ENCODE data around the gene PLB1.

Gene PLB1

GRCh38 chr2:28630341-28630740 lies 134.5 kb downstream of the PLB1 start:
- no peak for DNase-seq

DNA sequence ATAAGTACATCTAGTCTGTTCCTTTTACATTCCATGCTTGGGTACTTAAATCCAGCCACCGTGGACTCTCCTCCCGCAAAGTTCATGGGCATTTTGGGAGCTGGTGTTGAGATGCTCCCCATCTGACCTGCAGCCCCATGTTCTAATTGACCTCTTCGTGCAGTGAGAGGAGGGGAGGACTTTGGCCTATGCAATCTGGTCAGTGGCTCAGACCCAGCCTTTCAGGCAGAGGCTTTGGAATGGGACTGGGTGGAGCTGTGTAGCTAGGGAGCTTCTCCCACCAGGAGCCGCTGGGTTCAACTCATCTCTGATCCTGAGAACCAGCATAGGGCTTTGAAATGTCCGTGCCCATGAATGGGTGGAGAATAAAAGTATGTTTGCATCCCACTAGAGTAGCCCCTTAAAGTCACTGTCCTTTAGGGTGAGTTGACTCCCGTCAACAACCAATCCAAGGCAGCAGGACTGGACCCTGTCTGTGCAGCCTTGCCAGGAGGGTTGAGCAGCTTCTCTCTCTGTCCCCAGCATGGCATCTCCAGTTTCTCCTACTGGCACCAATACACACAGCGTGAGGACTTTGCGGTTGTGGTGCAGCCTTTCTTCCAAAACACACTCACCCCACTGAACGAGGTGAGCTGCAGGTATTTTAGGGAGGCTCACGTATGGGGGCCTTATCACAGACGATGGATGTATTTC lies 135.8 kb downstream of the PLB1 start:
- DNase-seq, result no peak

GRCh38 chr2:28632791-28633190 lies 136.9 kb downstream of the PLB1 start:
- DNase-seq, result no peak

DNA sequence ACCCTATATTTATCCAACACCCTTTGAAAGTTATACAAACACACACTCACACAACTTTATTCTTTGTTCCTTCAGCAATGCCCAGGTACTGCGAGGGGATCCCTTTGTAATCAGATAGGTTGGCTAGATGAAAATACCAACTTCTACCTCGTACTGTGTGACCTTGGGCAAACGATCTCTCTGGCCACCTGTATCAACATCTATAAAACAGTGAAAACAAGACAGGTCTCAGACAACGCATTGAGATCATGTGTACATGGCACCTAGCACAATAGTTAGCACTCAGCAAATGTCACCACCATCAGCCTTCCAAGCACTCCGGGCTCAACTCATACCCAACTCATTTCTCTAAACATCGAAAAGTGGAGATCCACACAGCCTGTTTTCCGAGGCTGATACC lies 137.3 kb downstream of the PLB1 start:
- no peak for DNase-seq

DNA sequence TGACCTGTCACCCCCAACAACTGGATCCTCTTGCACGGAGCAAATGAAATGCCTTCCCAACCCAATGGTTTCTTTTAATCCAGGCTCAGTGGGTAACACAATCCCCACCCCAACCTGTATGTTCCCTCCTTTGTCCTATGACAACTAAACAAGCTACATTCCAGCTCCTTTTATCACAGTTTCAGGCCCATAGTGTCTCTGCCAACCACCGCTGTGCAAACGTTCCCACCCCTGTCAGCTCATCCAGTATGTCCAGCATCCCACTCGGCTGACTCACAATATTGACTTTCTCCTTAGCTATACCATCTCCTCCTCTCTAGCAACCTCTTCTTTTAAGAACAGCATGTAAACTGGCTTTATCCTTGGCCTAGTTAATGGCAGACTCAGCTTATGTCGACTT lies 137.9 kb downstream of the PLB1 start:
- DNase-seq, result no peak

GRCh38 chr2:28635191-28635611 lies 139.3 kb downstream of the PLB1 start:
- no peak for DNase-seq

DNA sequence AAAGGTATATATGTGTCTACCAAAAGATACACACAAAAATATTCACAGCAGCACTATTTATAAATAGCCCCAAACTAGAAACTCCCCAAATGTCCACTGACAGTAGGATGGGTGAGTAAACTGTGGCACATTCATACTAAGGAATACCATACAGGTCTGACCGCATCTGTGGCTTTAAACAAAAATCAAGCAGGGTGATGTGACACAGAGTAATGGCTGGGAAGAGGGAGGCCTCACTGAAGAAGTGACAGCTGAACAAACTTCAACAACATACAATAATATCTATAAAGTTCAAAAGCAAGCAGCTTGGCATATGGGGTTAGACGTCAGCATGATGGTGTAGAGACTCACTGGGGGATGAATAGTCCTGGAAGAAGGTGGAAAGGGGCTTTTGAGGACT lies 140.6 kb downstream of the PLB1 start:
- no peak for DNase-seq

- DNase-seq, result no peak
Measured at GRCh38 chr2:28637066-28638047, 141.5 kb downstream of the PLB1 start.

DNA sequence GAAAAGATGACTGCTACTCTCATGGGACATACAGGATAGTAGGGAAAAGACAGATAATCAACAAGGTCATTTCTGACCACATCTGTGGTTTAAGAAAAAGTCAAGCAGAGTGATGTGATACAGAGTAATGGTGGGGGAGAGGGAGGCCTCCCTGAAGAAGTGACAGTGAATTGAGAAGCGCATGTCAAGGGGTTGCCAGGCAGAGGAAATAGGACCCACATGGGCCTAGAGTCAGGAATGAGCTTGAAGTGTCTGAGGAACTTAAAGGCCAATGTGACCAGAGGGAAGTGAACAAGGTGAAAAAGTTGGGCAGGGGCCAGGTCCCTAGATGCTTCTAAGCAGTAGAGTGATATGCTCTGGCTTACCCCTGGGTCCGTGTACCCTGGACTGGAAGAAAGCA lies 142.2 kb downstream of the PLB1 start:
- DNase-seq, result no peak

- no peak for DNase-seq
Measured at GRCh38 chr2:28639092-28639691, 143.3 kb downstream of the PLB1 start.

- DNase-seq, result no peak
Measured at GRCh38 chr2:28639836-28640235, 144.0 kb downstream of the PLB1 start.

DNA sequence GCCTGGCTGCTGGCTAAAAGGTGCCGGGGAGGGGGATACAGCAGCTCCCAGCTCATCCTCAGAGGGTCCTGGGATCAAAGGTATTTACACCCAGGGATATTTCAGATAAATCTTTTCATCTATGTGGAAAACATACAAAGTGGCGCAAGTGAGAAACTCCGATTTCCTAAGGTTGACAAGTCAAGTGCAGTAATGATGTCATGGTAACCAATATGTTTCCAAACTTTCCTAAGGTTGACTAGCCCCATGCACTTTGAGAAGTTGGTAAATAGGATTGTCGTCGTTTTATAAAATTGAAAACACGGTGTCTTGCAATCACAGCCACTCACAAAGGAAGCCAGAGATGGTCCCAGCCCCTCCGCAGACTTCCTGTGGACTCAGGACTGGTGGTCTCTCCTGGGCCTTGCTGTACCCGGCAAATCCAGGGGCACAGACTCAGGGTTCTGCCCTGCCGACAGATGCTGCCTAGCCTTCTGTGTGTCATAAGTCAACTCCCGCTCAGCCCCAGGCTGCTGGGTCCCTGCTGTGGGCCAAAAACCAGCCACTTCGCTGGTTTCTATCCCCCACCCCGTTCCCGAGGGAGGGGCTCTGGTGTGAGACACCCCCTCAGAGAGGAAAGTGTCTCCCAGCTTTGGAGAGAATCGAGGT lies 144.5 kb downstream of the PLB1 start:
- DNase-seq, result no peak

DNA sequence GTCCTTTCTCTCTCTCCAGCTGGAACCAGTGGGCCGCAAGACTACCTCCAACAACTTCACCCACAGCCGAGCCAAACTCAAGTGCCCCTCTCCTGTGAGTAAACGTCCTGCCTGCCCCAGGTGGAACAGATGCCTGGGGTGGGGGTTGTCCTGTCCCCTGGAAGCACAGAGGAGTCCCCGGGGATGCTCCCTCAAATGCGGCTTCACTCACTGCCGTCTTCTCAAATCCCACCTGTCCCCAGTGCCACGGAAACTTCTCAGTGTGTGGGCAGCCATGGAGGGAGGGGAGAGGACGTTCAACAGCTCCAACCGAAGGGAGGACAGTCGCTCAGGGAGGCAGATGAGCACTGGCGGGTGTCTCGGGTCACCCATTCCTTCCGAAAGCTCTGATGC lies 145.0 kb downstream of the PLB1 start:
- DNase-seq, result no peak

DNA sequence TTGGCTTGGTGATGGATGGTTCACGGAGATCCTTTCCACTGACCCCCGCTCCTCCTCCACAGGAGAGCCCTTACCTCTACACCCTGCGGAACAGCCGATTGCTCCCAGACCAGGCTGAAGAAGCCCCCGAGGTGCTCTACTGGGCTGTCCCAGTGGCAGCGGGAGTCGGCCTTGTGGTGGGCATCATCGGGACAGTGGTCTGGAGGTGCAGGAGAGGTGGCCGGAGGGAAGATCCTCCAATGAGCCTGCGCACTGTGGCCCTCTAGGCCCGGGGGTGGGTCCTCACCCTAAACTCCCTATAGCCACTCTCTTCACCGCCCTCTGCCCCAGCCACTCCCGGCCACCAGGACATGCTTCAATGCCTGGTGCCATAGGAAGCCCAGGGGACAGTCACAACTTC lies 146.9 kb downstream of the PLB1 start:
- DNase-seq, result no peak

DNA sequence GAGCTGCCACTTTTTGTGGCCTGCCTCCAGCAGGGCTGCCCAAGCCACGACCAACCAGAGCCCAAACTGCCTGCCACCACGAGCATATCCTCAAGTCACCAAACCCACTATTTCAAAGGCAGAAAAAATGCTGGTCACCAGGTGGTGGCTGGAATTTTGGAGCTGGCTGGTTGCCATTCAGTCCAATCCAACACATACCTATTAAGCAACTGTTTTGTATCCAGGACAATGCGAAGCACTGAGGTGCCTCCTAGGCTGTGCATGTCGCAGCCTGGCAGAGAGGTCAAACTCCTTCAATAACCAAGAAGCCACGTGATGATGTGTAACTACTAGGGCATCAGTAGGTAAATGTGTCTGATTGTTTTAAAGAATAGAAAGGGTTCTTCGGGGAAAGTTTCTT lies 147.5 kb downstream of the PLB1 start:
- DNase-seq, result no peak

- no peak for DNase-seq
Measured at GRCh38 chr2:28643911-28644334, 148.1 kb downstream of the PLB1 start.

- no peak for DNase-seq
Measured at GRCh38 chr2:28644760-28645159, 148.9 kb downstream of the PLB1 start.

- DNase-seq, result no peak
Measured at GRCh38 chr2:28645553-28645952, 149.7 kb downstream of the PLB1 start.

- DNase-seq, result no peak
Measured at GRCh38 chr2:28647682-28648081, 151.8 kb downstream of the PLB1 start.

DNA sequence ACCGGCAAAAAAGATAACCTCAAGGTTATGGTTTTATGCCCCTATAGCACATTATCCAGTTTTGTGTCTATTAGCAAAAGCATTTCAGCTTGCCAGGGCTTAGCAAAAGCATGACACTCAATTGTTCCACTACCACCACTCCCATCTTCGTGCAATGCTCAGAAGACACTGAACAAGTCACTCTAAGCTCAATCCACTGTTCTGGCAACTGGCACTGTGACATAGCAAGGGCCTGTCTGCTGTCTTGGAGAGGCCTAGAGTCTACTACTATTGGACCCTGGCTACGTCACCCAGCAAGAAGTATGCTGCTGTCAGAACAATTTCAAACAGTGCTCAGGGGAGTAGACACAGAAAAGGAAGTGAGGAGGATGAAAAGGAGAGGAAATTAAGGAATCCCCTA lies 152.3 kb downstream of the PLB1 start:
- DNase-seq, result no peak

DNA sequence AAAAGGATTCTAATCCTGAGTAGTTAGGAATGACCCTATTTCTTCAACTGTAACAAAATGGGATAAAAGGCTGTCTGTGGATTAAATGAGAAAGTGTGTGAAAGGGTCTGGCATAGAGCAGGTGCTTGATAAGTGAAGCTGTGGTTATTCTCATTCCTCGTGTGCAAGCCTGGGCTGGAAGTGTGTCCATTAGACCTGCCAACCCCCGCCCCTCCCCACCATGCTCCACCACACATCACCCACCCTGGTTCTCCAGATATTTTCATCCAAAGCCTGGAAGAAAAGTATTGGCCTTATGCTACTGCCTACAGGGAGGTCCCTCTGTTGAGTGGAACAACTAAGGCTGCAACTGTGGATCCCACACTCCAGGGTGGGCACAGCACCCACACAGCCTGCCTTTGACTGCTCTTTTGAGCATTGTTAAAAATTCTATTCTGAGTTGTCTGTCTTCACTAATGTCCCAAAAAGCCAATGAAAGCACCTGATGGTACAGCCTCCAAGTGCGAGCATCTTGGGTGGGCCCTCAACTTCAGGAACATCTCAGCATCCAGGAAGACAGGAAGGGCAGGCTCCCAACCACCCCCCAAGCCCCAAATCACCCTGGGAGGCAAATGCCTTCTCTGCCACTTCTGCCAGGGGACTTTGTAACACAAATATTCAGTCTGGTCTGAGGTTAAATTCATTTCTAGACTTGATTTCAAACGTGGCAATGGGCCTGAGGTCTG lies 153.0 kb downstream of the PLB1 start:
- no peak for DNase-seq

- peak in 1 of 4 experiments; percentile 16 for DNase-seq
Measured at GRCh38 chr2:28649481-28650265, 153.8 kb downstream of the PLB1 start.

Data from activated CD4-positive, CD25-positive, alpha-beta regulatory T cell (primary cell).